Breast epithelium (tissue), 4 donors: ENCODE measurements around the gene ASTN2. TPM values are rescaled to one million over a fixed set of nuclear protein-coding genes. Genes with fewer than 3 reads are reported as not detected.

Experiments used
- DNase-seq, 2 donors: peaks; one replicate each; pipeline ENCODE4 v3.0.0-alpha.2; 2019; ENCODE audit warnings: low spot score in 2 of 2
- H3K27ac ChIP-seq, 2 donors: fragments of 200-600 bp; sonication (generic) in 1 of 2; one replicate each; pipeline ENCODE4 v1.5.1; 2016 to 2019; ENCODE audit warnings: mild to moderate bottlenecking in 1 of 2
- H3K27me3 ChIP-seq, 2 donors: fragments of 200-600 bp; sonication (generic) in 1 of 2; one replicate each; pipeline versions ENCODE4 v1.5.1 to v1.6.0; 2017 to 2019; ENCODE audit warnings: control low read depth in 1 of 2, mild to moderate bottlenecking in 1 of 2
- H3K36me3 ChIP-seq: fragments of 200-600 bp; one replicate; pipeline ENCODE4 v1.5.1; 2019
- H3K4me1 ChIP-seq, 2 donors: fragments of 200-600 bp; sonication (generic); one replicate each; pipeline ENCODE4 v1.5.1; 2016 to 2019; ENCODE audit warnings: control low read depth in 1 of 2
- H3K4me3 ChIP-seq, 3 donors: fragments of 200-600 bp; sonication (generic); 1 replicate in 2 of 3; 2 replicates in 1 of 3; pipeline ENCODE4 v1.5.1; 2016 to 2019; ENCODE audit warnings: mild to moderate bottlenecking in 3 of 3, moderate library complexity in 2 of 3
- H3K9me3 ChIP-seq, 2 donors: fragments of 200-600 bp; sonication (generic) in 1 of 2; one replicate each; pipeline ENCODE4 v1.5.1; 2016 to 2019; ENCODE audit warnings: control low read depth in 1 of 2
- CTCF ChIP-seq, 3 donors: fragments of 450-650 bp; IDR thresholded peaks; one replicate each; pipeline ENCODE4 v1.5.1; 2016 to 2017; ENCODE audit warnings: antibody characterized with exemption in 3 of 3, mild to moderate bottlenecking in 3 of 3, moderate library complexity in 3 of 3
- POLR2A ChIP-seq: fragments of 450-650 bp; IDR thresholded peaks from one replicate; pipeline ENCODE4 v1.6.1; 2016; ENCODE audit warnings: antibody characterized with exemption, mild to moderate bottlenecking, moderate library complexity
- POLR2AphosphoS5 ChIP-seq, 3 donors: sonication (generic); formaldehyde crosslinking; IDR thresholded peaks; one replicate each; pipeline ENCODE4 v1.6.1; 2017; ENCODE audit warnings: antibody characterized with exemption in 3 of 3
- intact Hi-C: fragments of 100-400 bp; cut with DNase I; formaldehyde crosslinking; loops from one replicate; pipeline ENCODE4 v1.15.1; 2023; ENCODE audit warnings: low total_unique reads
- total RNA-seq, 3 donors: library from RNA; depleted of rRNA; stranded (reverse); fragments of >200 nt; gene quantifications; one replicate each; pipeline ENCODE4 v1.1.0, GENCODE V29; 2016

The ASTN2 gene
- total RNA-seq, 3 donors from 2014 or later: 9.1 to 13.8 (median 9.8) TPM

GRCh38 chr9:116765011-116765410 lies 649.8 kb downstream of the ASTN2 start:
- Histone ChIP-seq H3K4me1 (no peaks in the 10 kb centered on the region), H3K36me3 (no peaks in the 10 kb centered on the region), H3K9me3 (no peaks in the 10 kb centered on the region), H3K27me3 (no peaks in the 10 kb centered on the region), H3K27ac (no peak overlapping the region), H3K4me3 (no peak overlapping the region)
- no peak for TF ChIP-seq POLR2A
- no peak for TF ChIP-seq POLR2AphosphoS5 (IDR thresholded peaks at IDR 0.05)
- TF ChIP-seq CTCF (IDR thresholded peaks at IDR 0.05): no peak
- DNase-seq: no peak
- intact Hi-C loops: no loop called here

GRCh38 chr9:116763770-116764169 lies 651.1 kb downstream of the ASTN2 start:
- Histone ChIP-seq H3K27me3 (no peaks in the 10 kb centered on the region), H3K4me1 (no peaks in the 10 kb centered on the region), H3K4me3 (no peak overlapping the region), H3K27ac (no peak overlapping the region), H3K9me3 (no peaks in the 10 kb centered on the region), H3K36me3 (no peaks in the 10 kb centered on the region)
- no peak for DNase-seq
- TF ChIP-seq POLR2A (no peak), CTCF (IDR thresholded peaks at IDR 0.05) (no peak), POLR2AphosphoS5 (IDR thresholded peaks at IDR 0.05) (no peak)
- intact Hi-C loops: no loop called here

- H3K9me3 ChIP-seq: no peaks in the 10 kb centered on the region
Measured at GRCh38 chr9:116760636-116761035, 654.2 kb downstream of the ASTN2 start.

GRCh38 chr9:116757030-116757429 lies 657.8 kb downstream of the ASTN2 start:
- Histone ChIP-seq H3K27ac (no peak overlapping the region), H3K9me3 (no peaks in the 10 kb centered on the region), H3K27me3 (no peaks in the 10 kb centered on the region), H3K4me3 (no peak overlapping the region), H3K36me3 (no peaks in the 10 kb centered on the region), H3K4me1 (no peaks in the 10 kb centered on the region)
- intact Hi-C loops: no loop called here
- TF ChIP-seq POLR2A: no peak
- TF ChIP-seq CTCF (IDR thresholded peaks at IDR 0.05): no peak
- no peak for TF ChIP-seq POLR2AphosphoS5 (IDR thresholded peaks at IDR 0.05)
- no peak for DNase-seq

More at GRCh38 chr9:116760636-116761035, 654.2 kb downstream of the ASTN2 start:
- intact Hi-C loops: no loop called here
- H3K27ac ChIP-seq: no peak overlapping the region
- H3K27me3 ChIP-seq: no peaks in the 10 kb centered on the region
- no peaks in the 10 kb centered on the region for H3K36me3 ChIP-seq
- no peak for DNase-seq
- H3K4me1 ChIP-seq: no peaks in the 10 kb centered on the region
- TF ChIP-seq POLR2AphosphoS5 (IDR thresholded peaks at IDR 0.05) (no peak), POLR2A (no peak), CTCF (IDR thresholded peaks at IDR 0.05) (no peak)
- no peak overlapping the region for H3K4me3 ChIP-seq

- H3K36me3 ChIP-seq: no peaks in the 10 kb centered on the region
- H3K4me1 ChIP-seq: no peaks in the 10 kb centered on the region
- no peaks in the 10 kb centered on the region for H3K27me3 ChIP-seq
- no peak overlapping the region for H3K27ac ChIP-seq
- H3K9me3 ChIP-seq: no peaks in the 10 kb centered on the region
- no peak overlapping the region for H3K4me3 ChIP-seq
- TF ChIP-seq POLR2A (no peak), CTCF (IDR thresholded peaks at IDR 0.05) (no peak), POLR2AphosphoS5 (IDR thresholded peaks at IDR 0.05) (no peak)
- no peak for DNase-seq
- intact Hi-C loops: no loop called here
Measured at GRCh38 chr9:116753389-116753788, 661.5 kb downstream of the ASTN2 start.
